ENCODE measurements around the gene DERL2.
"Not testable (repeated sequence)": the region's sequence is repeated elsewhere in the genome, so short reads cannot be mapped to it uniquely, and the experiment has no call there.

The DERL2 gene

DNA sequence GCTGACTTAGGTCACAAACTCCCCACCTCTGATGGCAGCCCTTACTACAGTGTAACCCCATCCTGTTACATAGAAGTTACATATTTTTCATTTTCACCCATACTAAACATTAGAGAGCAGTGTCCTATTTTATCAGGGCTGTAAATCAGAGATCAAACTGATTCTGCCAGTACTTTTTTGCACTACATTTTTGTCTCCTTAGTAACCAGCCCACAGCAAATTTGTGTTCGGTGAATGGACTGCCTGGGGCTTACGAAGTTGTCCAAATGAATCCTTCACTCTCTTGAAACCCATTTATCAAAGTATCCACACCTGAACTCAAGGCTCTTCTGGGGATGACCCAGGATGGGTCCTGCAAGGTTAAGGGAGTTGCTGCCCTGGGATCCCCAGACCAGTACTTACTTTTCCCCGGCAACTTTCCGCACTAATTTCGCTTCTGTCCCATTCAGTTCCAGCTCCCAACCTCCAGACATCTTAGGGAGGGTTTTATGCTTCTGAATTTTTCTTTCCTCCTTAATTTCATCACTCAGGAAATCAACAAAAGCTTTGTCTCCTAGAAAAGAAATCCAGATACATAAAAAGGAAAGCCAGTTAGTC, 48.2 kb downstream of the DERL2 start:
- DNase-seq (ENCODE audit: low read depth): no peak

DNA sequence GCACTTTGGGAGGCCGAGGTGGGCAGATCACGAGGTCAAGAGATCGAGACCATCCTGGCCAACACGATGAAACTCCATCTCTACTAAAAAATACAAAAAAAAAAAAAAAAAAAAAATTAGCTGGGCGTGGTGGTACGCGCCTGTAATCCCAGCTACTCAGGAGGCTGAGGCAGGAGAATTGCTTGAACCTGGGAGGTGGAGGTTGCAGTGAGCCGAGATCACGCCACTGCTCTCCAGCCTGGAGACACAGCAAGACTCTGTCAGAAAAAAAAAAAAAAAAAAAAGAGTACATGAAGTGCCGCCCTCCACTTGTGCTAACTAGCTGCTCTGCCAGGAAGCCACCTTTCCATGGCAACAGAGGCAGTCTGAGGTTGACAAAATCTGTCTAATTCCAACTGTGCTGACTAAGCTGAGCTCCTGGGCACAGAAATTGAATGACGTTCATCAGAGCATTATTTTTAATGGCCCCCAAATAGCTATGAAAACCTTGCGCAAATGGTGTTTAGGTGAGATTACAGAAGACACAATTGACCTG, 50.1 kb downstream of the DERL2 start:
- not testable (repeated sequence) for DNase-seq (ENCODE audit: low read depth)

DNA sequence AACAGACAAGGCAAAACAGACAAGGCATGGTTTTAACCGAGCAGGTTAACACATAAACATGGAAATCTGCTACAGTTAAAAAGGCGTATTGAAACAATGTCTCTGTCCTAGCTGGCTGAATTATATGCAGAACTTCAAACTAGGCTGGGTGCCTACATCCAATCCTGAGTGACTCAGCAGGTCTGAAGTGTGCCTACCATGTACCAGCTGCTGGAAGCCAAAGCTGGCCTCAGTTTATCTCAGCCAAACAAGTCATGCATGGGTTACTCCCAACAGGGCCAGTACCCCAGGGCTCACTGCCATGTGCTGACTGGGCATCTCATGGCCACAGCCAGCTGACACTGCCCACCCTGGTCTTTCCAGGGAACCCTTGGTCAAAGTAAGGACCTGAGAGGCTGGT, 51.0 kb downstream of the DERL2 start:
- no peak for DNase-seq (ENCODE audit: low read depth)

DNA sequence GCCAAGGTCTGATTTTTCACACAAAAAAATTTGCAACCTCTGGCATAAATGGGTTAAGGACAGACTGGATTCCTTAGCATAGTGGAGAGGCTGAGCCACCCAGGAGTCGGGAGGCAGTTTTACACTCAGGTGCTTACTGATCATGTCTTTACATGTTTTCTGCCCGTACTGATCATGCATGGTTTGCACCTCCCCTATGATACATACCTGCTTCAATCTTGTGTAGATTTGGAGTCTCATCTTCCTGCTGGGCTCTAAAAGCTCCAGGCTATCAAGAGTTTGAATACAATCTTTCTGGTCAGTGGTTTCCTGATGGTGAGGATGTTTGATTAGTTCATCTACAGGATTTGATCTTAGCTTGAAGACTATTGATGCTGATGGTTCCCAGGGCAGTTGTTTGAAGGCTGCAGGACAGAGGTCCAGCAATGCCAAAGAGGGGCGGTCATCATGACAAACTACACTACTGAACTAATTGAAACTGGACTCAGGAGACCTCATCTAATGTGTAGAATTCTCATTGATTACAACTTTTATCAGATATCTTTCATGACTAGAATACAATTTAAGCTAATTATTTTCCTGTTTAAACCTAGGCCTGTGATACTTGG, 53.9 kb downstream of the DERL2 start:
- DNase-seq (ENCODE audit: low read depth): no peak

DNA sequence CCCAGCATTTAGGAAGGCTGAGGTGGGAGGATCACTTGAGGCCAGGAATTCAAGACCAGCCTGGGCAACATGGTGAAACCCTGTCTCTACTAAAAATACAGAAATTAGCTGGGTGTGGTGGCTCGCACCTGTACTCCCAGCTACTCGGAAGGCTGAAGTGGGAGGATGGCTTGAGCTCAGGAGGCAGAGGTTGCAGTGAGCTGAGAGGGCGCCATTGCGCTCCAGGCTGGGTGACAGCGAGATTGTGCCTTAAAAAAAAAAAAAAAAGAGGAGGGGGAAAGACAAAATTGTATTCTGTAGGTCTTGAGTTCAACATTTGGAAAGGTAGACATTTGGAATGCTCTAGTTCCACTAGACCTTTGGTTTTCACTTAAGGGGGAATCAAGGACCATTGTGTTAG, 54.7 kb downstream of the DERL2 start:
- not testable (repeated sequence) for DNase-seq (ENCODE audit: low read depth)

DNA sequence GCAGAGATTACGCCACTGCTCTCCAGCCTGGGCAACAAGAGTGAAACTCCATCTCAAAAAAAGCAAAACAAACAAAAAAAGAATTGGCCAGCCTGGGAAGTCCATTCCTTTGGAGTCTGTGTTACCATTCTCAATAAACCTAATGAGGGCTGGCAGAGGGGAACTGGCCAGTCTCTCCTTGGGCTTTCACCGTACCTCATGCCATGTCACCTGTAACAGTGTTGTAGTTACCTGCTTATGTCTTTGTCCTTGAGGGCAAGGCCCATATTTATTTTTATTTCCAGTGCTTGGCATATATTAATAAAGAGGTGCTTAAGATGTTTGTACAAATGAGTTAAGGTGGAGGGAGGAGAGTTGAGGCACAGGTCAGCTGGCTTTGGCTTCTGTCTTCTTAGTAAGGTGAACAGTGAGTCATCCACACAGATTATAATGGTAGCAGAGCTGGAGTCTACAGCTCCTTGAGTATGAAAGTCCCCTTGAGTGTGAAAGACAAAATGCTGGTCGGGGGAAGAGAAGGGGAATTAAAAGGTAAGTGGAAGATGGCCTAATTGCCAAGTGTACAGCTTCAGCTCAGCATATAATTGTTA, 55.5 kb downstream of the DERL2 start:
- no peak for DNase-seq (ENCODE audit: low read depth)

DNA sequence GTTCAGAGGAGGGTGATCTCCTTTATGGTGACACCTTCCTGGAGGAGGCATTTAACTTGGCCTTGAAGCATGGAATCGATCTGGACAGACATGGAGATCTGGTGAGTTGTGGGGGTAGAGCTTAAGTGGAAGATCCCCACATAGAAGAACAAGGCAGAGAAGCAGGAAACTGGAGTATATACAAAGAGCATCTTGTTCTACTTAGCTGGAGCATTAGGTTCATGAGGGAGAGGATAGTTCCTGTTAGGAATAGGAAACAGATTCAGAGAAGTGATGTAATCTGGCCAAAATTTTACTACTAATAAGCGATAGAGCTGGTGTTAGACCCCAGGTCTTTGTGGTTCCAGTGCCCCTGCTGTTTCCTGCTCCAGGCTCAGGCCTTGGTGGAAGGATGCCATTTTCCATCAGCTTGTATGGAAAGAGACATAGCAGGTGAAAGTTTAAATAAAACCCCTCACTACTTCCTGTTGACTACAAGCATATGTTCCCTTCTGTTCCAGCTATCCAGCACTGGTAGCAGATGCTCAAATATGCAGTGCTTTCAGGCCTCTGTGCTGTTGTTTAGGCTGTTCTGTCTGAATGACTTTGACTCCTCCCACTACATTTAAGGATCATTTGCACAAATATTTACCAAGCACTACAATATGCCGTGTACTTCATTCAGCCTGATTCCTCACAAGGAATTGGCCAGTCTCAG, 56.6 kb downstream of the DERL2 start:
- no peak for DNase-seq (ENCODE audit: low read depth)

DNA sequence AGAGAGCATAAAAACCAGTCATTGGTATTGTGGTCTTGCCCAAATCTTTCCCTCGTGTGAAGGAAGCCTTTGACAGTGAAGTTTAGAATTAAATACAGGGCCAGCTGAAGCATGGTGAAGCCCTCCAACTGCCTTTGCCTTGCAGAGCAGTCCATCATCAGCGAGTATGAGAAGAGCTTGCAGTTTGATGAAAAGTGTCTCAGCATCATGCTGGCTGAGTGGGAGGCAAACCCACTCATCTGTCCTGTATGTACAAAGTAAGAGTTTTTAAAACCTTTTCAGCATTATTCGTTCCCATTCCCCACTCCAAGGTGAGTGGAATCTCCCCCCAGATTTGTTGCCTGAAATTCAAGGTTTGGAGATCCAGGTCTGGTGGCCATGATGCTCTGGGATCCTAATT, 60.2 kb downstream of the DERL2 start:
- no peak for DNase-seq (ENCODE audit: low read depth)

DNA sequence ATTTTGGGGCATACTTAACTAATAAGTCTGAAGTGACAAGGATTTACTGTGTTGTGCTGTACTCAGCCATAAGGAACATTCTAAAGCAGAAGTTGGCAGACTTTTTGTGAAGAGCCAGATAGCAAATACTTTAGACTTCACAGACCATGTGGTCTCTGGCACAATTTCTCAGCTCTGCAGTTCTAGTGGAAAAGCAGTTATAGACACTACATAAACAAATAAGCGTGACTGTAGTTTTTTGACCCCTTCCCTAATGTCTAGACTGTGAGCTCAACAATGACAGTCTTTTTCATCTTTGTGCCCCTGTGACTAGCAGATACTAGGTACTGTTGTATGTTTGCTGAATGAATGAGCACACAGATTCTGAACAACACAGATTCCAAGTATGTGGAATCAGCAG, 61.1 kb downstream of the DERL2 start:
- DNase-seq (ENCODE audit: low read depth): no peak

DNA sequence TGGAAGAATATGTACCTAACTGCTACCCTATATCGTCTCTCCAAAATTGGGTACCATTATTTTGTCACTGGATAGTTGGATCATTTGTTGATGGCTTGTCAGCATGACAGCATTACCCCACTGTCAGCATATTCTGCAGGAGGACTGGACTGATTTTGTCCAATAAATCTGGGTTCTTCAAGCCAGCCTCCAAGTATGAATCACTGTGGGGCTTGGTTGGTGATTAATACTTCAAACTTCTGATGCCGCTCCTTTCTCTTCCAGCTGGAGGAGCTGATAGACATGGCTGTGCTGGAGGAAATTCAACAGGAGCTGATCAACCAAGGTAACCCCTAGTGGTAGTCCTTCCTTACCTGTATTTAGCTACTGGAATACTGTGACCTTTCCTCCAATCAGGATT, 63.5 kb downstream of the DERL2 start:
- DNase-seq (ENCODE audit: low read depth): peak; percentile 46

Data from GM04504 (cell line).